MM.1S (cell line): ENCODE measurements around the gene MAD1L1.

Experiments used
- CTCF ChIP-seq: fragments of 300-600 bp; sonication (generic); IDR thresholded peaks from 2 replicates; pipeline ENCODE4 v1.5.1; 2016; ENCODE audit warnings: antibody characterized with exemption, low read length, mixed read lengths
- EZH2 ChIP-seq: fragments of 300-600 bp; sonication (generic); optimal IDR thresholded peaks from 2 replicates; pipeline ENCODE3; 2017; ENCODE audit warnings: low read depth, mild to moderate bottlenecking, antibody characterized with exemption, low read length, mixed read lengths
- EZH2phosphoT487 ChIP-seq: fragments of 300-600 bp; sonication (generic); IDR thresholded peaks from 2 replicates; pipeline ENCODE4 v1.6.1; 2018; ENCODE audit warnings: antibody characterized with exemption, low read length

- TF ChIP-seq CTCF: no peak
- TF ChIP-seq EZH2phosphoT487: no peak
- TF ChIP-seq EZH2: no peak
Measured at GRCh38 chr7:2009541-2010001, 223.2 kb downstream of the MAD1L1 start.
